Activated naive CD4-positive, alpha-beta T cell treated with anti-CD3 and anti-CD28 coated beads for 36 hours (primary cell): Measurements from ENCODE around the gene SRGAP3. TPM values are rescaled to one million over a fixed set of nuclear protein-coding genes. Genes with fewer than 3 reads are reported as not detected.

Experiments
- CTCF ChIA-PET: fragments of 350-600 bp; sonication (Branson Sonifier 250); formaldehyde crosslinking; loops from one replicate; lab custom pipeline; 2021; ENCODE audit warnings: antibody characterized with exemption; lab: Charles Lee
- DNase-seq: peaks from one replicate; pipeline ENCODE4 v3.0.0-alpha.2; 2020
- H3K27ac Mint-ChIP-seq: one replicate; pipeline ENCODE4 v1.8.0; 2021; ENCODE audit warnings: mild to moderate bottlenecking, mixed read lengths
- H3K27me3 Mint-ChIP-seq: one replicate; pipeline ENCODE4 v1.8.0; 2021; ENCODE audit warnings: low read depth, mixed read lengths
- H3K36me3 Mint-ChIP-seq: one replicate; pipeline ENCODE4 v1.8.0; 2021; ENCODE audit warnings: low read depth, mixed read lengths
- H3K4me1 Mint-ChIP-seq: one replicate; pipeline ENCODE4 v1.8.0; 2021; ENCODE audit warnings: low read depth, mixed read lengths
- H3K4me3 Mint-ChIP-seq: one replicate; pipeline ENCODE4 v1.8.0; 2021; ENCODE audit warnings: mild to moderate bottlenecking, moderate library complexity, mixed read lengths
- H3K9me3 Mint-ChIP-seq: one replicate; pipeline ENCODE4 v1.8.0; 2021; ENCODE audit warnings: mixed read lengths
- intact Hi-C: fragments of 100-400 bp; cut with micrococcal nuclease; formaldehyde crosslinking; loops from one replicate; pipeline ENCODE4 v1.15.1; 2023
- total RNA-seq, 2 experiments: library from RNA; stranded (reverse); gene quantifications; one replicate each; pipeline ENCODE4 v1.2.3, GENCODE V29; 2021

SRGAP3 gene
- total RNA-seq, 2 experiments from 2014 or later, result 2.4 to 2.5 TPM

GRCh38 chr3:8984526-8984925 lies 264.9 kb downstream of the SRGAP3 start:
- Mint-ChIP-seq H3K4me1 (peaks cover 3% of the 10 kb centered on the region), H3K27ac (no peak overlapping the region), H3K36me3 (no peaks in the 10 kb centered on the region), H3K27me3 (no peaks in the 10 kb centered on the region), H3K4me3 (no peak overlapping the region), H3K9me3 (peaks cover 2% of the 10 kb centered on the region)
- CTCF ChIA-PET, result no interaction called here
- DNase-seq, result no peak
- intact Hi-C loops, result no loop called here

- CTCF ChIA-PET, result no interaction called here
- Mint-ChIP-seq H3K4me1 (peaks cover 3% of the 10 kb centered on the region), H3K4me3 (no peak overlapping the region), H3K27me3 (no peaks in the 10 kb centered on the region), H3K36me3 (no peaks in the 10 kb centered on the region), H3K9me3 (peaks cover 3% of the 10 kb centered on the region), H3K27ac (no peak overlapping the region)
- intact Hi-C loops, result no loop called here
- no peak for DNase-seq
Observed at GRCh38 chr3:8984081-8984480, 265.4 kb downstream of the SRGAP3 start.

GRCh38 chr3:8983591-8983990 lies 265.9 kb downstream of the SRGAP3 start:
- CTCF ChIA-PET, result no interaction called here
- H3K9me3 Mint-ChIP-seq, result peaks cover 3% of the 10 kb centered on the region
- no peak overlapping the region for H3K4me3 Mint-ChIP-seq
- intact Hi-C loops, result no loop called here
- H3K36me3 Mint-ChIP-seq, result no peaks in the 10 kb centered on the region
- no peak overlapping the region for H3K27ac Mint-ChIP-seq
- no peak for DNase-seq
- peaks cover 3% of the 10 kb centered on the region for H3K4me1 Mint-ChIP-seq
- peaks cover under 1% of the 10 kb centered on the region for H3K27me3 Mint-ChIP-seq

- H3K27me3 Mint-ChIP-seq, result peaks cover 4% of the 10 kb centered on the region
Observed at GRCh38 chr3:8983026-8983425, 266.4 kb downstream of the SRGAP3 start.

GRCh38 chr3:8982509-8982908 lies 266.9 kb downstream of the SRGAP3 start:
- H3K4me3 Mint-ChIP-seq, result no peak overlapping the region
- no peaks in the 10 kb centered on the region for H3K4me1 Mint-ChIP-seq
- DNase-seq, result no peak

More at GRCh38 chr3:8983026-8983425, 266.4 kb downstream of the SRGAP3 start:
- H3K36me3 Mint-ChIP-seq, result no peaks in the 10 kb centered on the region
- no peak overlapping the region for H3K27ac Mint-ChIP-seq
- H3K9me3 Mint-ChIP-seq, result peaks cover 3% of the 10 kb centered on the region
- CTCF ChIA-PET, result no interaction called here
- no peak overlapping the region for H3K4me3 Mint-ChIP-seq
- intact Hi-C loops, result no loop called here
- no peak for DNase-seq
- H3K4me1 Mint-ChIP-seq, result peaks cover 3% of the 10 kb centered on the region

GRCh38 chr3:8981700-8982099 lies 267.7 kb downstream of the SRGAP3 start:
- no peak for DNase-seq
- Mint-ChIP-seq H3K4me3 (no peak overlapping the region), H3K4me1 (no peaks in the 10 kb centered on the region), H3K27me3 (peaks cover 4% of the 10 kb centered on the region), H3K9me3 (peaks cover 3% of the 10 kb centered on the region), H3K27ac (no peak overlapping the region), H3K36me3 (no peaks in the 10 kb centered on the region)
- intact Hi-C loops, result no loop called here
- CTCF ChIA-PET, result no interaction called here

More at GRCh38 chr3:8982509-8982908, 266.9 kb downstream of the SRGAP3 start:
- CTCF ChIA-PET, result no interaction called here
- intact Hi-C loops, result no loop called here
- no peak overlapping the region for H3K27ac Mint-ChIP-seq
- H3K36me3 Mint-ChIP-seq, result no peaks in the 10 kb centered on the region
- H3K9me3 Mint-ChIP-seq, result peaks cover 3% of the 10 kb centered on the region
- H3K27me3 Mint-ChIP-seq, result peaks cover 4% of the 10 kb centered on the region

GRCh38 chr3:8981296-8981695 lies 268.1 kb downstream of the SRGAP3 start:
- Mint-ChIP-seq H3K4me3 (no peak overlapping the region), H3K27ac (no peak overlapping the region), H3K4me1 (no peaks in the 10 kb centered on the region), H3K9me3 (peaks cover 3% of the 10 kb centered on the region), H3K36me3 (no peaks in the 10 kb centered on the region), H3K27me3 (peaks cover 4% of the 10 kb centered on the region)
- CTCF ChIA-PET, result no interaction called here
- DNase-seq, result no peak
- intact Hi-C loops, result no loop called here

GRCh38 chr3:8980756-8981257 lies 268.6 kb downstream of the SRGAP3 start:
- H3K9me3 Mint-ChIP-seq, result peaks cover 3% of the 10 kb centered on the region
- DNase-seq, result no peak
- no peak overlapping the region for H3K4me3 Mint-ChIP-seq
- intact Hi-C loops, result no loop called here
- CTCF ChIA-PET, result interaction anchor here (1.3 kb wide), 1 partner anchor 10 kb away, joined by 3 read pairs; no protein-coding TSS in a partner anchor
- H3K27ac Mint-ChIP-seq, result no peak overlapping the region
- no peaks in the 10 kb centered on the region for H3K36me3 Mint-ChIP-seq
- H3K4me1 Mint-ChIP-seq, result no peaks in the 10 kb centered on the region
- H3K27me3 Mint-ChIP-seq, result peaks cover 4% of the 10 kb centered on the region

- H3K9me3 Mint-ChIP-seq, result peaks cover 3% of the 10 kb centered on the region
Observed at GRCh38 chr3:8979262-8979661, 270.2 kb downstream of the SRGAP3 start.

GRCh38 chr3:8978551-8978950 lies 270.9 kb downstream of the SRGAP3 start:
- DNase-seq, result no peak
- Mint-ChIP-seq H3K4me1 (no peaks in the 10 kb centered on the region), H3K27me3 (peaks cover 4% of the 10 kb centered on the region), H3K9me3 (peaks cover 3% of the 10 kb centered on the region), H3K4me3 (no peak overlapping the region), H3K36me3 (no peaks in the 10 kb centered on the region), H3K27ac (no peak overlapping the region)
- intact Hi-C loops, result no loop called here
- CTCF ChIA-PET, result interaction anchor here (1.4 kb wide), 1 partner anchor 9 kb away, joined by 3 read pairs; no protein-coding TSS in a partner anchor

More at GRCh38 chr3:8979262-8979661, 270.2 kb downstream of the SRGAP3 start:
- no peaks in the 10 kb centered on the region for H3K36me3 Mint-ChIP-seq
- no peak overlapping the region for H3K27ac Mint-ChIP-seq
- CTCF ChIA-PET, result interaction anchor here (1.4 kb wide), 1 partner anchor 9 kb away, joined by 3 read pairs; no protein-coding TSS in a partner anchor
- H3K4me1 Mint-ChIP-seq, result no peaks in the 10 kb centered on the region
- peaks cover 4% of the 10 kb centered on the region for H3K27me3 Mint-ChIP-seq
- intact Hi-C loops, result no loop called here
- H3K4me3 Mint-ChIP-seq, result no peak overlapping the region
- no peak for DNase-seq

- H3K27me3 Mint-ChIP-seq, result peaks cover 4% of the 10 kb centered on the region
- no peak overlapping the region for H3K4me3 Mint-ChIP-seq
Observed at GRCh38 chr3:8976540-8977182, 272.8 kb downstream of the SRGAP3 start.

GRCh38 chr3:8975081-8976020 lies 274.1 kb downstream of the SRGAP3 start:
- H3K9me3 Mint-ChIP-seq, result peaks cover 3% of the 10 kb centered on the region
- no peak for DNase-seq
- no peak overlapping the region for H3K27ac Mint-ChIP-seq
- intact Hi-C loops, result no loop called here
- H3K4me1 Mint-ChIP-seq, result peaks cover 2% of the 10 kb centered on the region
- H3K27me3 Mint-ChIP-seq, result peaks cover 4% of the 10 kb centered on the region
- CTCF ChIA-PET, result interaction anchor here (0.5 to 4.9 kb wide), 5 partner anchors 12 to 725 kb away, joined by 3 to 56 read pairs (median 4); no protein-coding TSS in a partner anchor
- H3K36me3 Mint-ChIP-seq, result no peaks in the 10 kb centered on the region
- no peak overlapping the region for H3K4me3 Mint-ChIP-seq

More at GRCh38 chr3:8976540-8977182, 272.8 kb downstream of the SRGAP3 start:
- intact Hi-C loops, result no loop called here
- Mint-ChIP-seq H3K4me1 (no peaks in the 10 kb centered on the region), H3K36me3 (no peaks in the 10 kb centered on the region), H3K9me3 (peaks cover 3% of the 10 kb centered on the region), H3K27ac (no peak overlapping the region)
- CTCF ChIA-PET, result interaction anchor here (1.1 to 2.2 kb wide), 2 partner anchors 10 to 17 kb away, joined by 3 to 9 read pairs; no protein-coding TSS in a partner anchor
- DNase-seq, result no peak
